GM12873 (cell line): ENCODE measurements around the gene CASTOR2.
"Not testable (repeated sequence)": the region's sequence is repeated elsewhere in the genome, so short reads cannot be mapped to it uniquely, and the experiment has no call there.

Source experiments
- CTCF ChIP-seq: IDR thresholded peaks from 2 replicates; pipeline ENCODE4 v1.5.1; 2012; ENCODE audit warnings: low read depth, mild to moderate bottlenecking, moderate library complexity, low read length, control low read depth; ENCODE audit not compliant: insufficient read depth; ENCODE audit errors: missing control alignments

CASTOR2 gene

GRCh38 chr7:74964511-74965119 lies at the start of gene CASTOR2:
CASTOR2 (plus strand) TSS chr7:74964705; CDS start chr7:74964986, 281 bp downstream.
- not testable (repeated sequence) for TF ChIP-seq CTCF

- TF ChIP-seq CTCF, result no peak
These were observed 28.6 kb downstream of the CASTOR2 start for GRCh38 chr7:74993121-74993520.

GRCh38 chr7:75010036-75010435 lies 45.5 kb downstream of the CASTOR2 start:
- TF ChIP-seq CTCF, result no peak

GRCh38 chr7:75017832-75018231 lies 53.3 kb downstream of the CASTOR2 start:
- TF ChIP-seq CTCF, result no peak

GRCh38 chr7:75018570-75019364 lies 54.3 kb downstream of the CASTOR2 start:
- TF ChIP-seq CTCF, result no peak

- TF ChIP-seq CTCF, result no peak
These were observed 55.3 kb downstream of the CASTOR2 start for GRCh38 chr7:75019800-75020199.

- TF ChIP-seq CTCF, result no peak
These were observed 60.4 kb downstream of the CASTOR2 start for GRCh38 chr7:75024922-75025321.
